ENCODE measurements around the gene DHRS1.

DHRS1 gene

DNA sequence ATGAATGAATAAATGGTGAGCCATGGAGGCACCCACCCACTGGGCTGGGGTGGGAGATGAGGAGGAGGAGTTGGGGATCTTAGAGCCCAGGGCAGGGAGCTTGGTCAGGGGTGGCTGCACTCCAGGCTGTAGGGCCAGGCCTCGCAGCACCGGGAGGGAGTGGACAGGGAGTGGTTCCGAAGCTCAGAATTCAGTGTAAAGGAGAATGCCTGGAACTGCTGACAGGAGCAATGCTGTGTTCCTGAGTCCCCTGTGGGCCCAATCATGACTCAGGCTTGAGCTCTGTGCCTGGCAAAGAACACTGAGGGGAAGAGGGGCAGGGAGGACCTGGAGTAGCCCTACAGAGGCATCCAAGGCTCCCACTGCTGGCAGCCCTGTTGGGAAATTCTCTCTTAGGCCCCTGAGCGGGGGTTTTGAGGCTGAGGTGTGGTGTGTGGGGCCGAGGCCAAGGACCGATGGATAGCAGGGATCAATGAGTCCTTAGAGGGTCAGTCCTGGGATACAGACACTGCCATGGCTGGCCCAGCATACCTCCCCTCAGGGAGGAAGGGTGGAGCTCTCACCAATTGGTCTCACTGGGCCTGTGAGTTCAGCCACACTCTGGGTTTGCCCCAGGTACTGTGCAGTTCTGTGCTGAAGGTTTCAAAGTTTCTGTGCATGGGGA, 18.7 kb downstream of the DHRS1 start:
- DNase-seq: no peak

DNA sequence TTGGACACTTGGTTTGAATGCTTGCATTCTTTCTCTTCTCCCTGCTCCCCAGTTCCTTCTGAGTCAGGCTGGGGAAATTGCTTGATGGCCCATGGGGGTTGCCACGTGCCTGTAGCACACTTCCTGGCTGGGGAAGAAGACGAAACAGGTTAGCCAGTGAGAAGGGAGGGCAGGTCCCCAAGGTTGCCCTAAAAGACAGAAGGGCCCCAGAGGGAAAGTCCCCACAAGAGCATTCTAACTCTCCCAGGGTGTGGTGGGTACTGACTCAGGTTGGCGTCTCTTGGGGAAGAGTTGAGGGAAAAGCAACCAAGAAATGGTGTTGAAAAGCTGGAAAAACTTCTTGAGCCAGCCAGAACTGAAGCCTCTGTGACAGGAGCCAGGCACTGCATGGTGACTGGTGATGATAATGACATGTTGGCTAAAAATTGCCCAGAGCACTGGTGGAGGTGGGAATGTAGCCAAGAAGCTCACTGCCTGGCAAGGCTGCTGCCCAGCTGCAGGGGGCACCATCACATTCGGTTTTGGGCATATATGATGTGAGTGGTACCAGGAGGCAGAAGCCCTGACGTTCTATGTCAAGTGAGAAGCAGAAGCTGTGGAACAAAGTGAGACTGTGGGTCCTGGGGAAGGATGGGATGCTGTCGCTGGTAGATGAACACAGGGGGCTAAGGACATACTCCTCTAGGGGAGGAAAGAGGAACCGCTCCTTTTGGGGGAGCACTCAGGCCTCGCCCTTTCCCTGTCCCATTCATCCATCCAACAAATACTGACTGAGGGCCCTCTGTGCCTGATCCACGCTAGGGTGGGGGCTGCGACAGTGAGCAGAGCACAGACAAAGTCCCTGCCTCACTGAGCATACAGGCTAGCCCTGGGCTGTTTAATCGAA, 20.0 kb downstream of the DHRS1 start:
- DNase-seq: no peak

DNA sequence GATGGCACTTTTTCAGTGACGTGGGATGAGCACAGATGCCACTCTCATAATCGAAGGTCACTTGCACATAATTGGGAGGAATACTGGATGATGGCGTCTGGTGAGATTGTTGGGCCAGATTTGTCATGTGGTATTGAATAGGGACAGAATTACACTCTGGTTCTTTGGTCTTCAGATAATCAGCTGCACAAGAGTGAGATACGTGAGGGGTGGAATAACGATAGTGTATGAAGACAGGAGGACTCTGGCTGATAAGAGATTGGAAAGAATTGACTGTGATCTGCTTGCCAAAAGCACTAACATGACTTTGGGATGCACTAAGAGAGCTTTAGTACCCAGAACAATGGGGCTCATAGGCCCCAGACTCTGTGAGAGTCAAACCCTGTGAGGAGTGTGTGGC, 21.2 kb downstream of the DHRS1 start:
- no peak for DNase-seq

GRCh38 chr14:24277606-24278321, 21.8 kb downstream of the DHRS1 start:
- no peak for DNase-seq

- no peak for DNase-seq
Measured at GRCh38 chr14:24277071-24277470, 22.5 kb downstream of the DHRS1 start.

GRCh38 chr14:24274101-24274543, 25.5 kb downstream of the DHRS1 start:
- DNase-seq: no peak

DNA sequence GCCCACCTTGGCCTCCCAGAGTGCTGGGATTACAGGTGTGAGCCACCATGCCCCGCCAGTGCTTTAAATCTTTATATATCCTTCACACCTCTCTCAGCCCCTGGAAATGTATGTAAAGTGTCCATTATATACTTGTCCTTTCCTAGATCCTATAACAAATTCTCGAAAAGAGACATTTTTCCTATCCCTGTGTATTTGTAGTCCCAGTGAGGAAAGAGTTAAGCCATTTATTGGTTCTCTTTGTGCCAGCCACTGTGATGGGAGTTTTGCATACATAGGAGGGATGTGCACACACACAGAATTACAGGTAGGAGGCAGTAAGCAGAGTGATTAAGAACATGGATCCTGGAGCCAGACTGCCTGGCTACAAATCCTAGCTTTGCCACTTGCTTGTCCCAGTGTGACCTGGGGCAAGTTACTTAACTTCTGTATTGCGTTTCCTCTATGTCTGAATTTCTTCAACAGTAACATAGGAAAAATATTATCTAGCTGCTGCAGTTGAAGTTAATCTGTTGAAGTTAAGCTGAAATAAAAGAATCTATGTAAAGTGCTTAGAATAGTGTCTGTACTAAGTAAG, 26.1 kb downstream of the DHRS1 start:
- no peak for DNase-seq

GRCh38 chr14:24272467-24272866, 27.1 kb downstream of the DHRS1 start:
- no peak for DNase-seq

DNA sequence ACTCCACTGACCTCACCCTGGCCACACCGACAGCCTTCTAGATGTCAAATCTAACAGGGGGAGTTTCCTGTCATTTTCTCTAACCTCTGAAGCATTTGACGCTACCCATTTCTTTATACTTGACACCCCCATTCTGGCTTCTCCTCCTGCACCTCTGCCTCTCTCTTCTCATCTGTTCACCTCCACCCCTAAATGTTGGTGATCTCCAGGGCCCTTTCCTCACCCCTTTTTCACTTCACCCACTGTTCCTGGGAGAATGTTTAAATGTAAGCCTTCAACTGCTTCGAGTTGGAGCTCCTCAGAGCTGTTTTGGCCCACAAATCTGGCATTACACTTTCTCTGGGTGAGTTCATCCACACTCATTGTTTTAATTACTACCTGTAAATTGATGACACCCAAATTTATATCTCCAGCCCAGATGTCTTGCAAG, 27.7 kb downstream of the DHRS1 start:
- no peak for DNase-seq

GRCh38 chr14:24271134-24271833, 28.3 kb downstream of the DHRS1 start, which contains the start of gene RABGGTA:
Gene RABGGTA, minus strand, starts transcription at chr14:24271597. Its CDS starts 482 bp downstream, at chr14:24271115.
- peak; percentile 96 for DNase-seq

- DNase-seq: no peak
Measured at GRCh38 chr14:24270537-24271133, 28.9 kb downstream of the DHRS1 start.

GRCh38 chr14:24269910-24270536, 29.6 kb downstream of the DHRS1 start:
- DNase-seq: no peak

- DNase-seq: no peak
Measured at GRCh38 chr14:24269368-24269767, 30.2 kb downstream of the DHRS1 start.

GRCh38 chr14:24268225-24268624, 31.4 kb downstream of the DHRS1 start:
- no peak for DNase-seq

GRCh38 chr14:24267516-24267915, 32.1 kb downstream of the DHRS1 start:
- no peak for DNase-seq

GRCh38 chr14:24266344-24267244, 33.0 kb downstream of the DHRS1 start:
- DNase-seq: no peak

DNA sequence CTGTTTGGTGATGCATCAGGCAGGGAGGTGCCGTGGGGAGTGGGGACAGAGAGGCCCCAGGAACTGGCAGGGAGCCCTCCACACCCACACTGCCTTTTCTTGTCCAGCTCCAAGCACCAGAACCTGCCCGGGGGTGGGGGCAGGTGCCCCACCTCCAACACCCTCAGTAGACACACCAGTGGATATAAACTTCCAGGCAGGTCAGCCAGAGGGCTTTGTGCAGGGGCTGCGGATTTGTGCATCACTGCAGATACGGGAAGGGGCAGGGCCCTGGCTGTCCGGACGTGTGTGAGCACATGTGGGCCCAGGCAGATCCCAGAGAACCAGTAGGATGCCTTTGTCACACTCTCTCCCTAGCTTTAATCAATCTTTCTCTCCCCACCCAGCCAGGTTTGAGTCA, 35.3 kb downstream of the DHRS1 start:
- DNase-seq: no peak

DNA sequence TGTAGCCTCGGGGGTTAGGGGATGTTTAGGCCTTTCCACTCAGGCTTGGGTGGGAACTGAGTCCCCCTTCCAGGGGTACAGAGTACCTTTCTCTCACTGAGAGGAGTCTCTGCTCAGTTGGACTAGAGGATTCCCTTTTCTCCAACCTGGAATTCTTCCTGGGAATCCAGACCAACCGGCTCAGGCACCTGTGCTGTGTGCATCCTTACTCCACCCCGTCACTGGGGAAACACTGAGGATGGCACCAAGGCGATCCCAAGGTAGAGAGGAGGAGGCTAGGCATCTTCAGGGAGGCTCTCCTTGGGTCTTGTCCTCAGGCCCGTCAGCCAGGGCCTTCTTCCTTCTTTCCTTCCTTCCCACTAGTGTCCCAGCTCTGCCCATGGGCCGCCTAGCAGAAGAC, 35.7 kb downstream of the DHRS1 start:
- no peak for DNase-seq

GRCh38 chr14:24262821-24263733, 36.5 kb downstream of the DHRS1 start, which contains the start of gene TGM1:
Gene TGM1, minus strand, starts transcription at chr14:24263177. Its CDS starts 825 bp downstream, at chr14:24262352.
- DNase-seq: no peak
